GM12878 (cell line): ENCODE data around the gene MEGF6. TPM values are rescaled to one million over a fixed set of nuclear protein-coding genes. Genes with fewer than 3 reads are reported as not detected.

Source experiments
- ATAC-seq: fragments of 200-7000 bp; cut with Tn5 transposase; 3 replicates; pipeline ENCODE4 v1.9.1; 2020; ENCODE audit warnings: mild to moderate bottlenecking, moderate library complexity
- BruUV-seq: library from RNA; stranded (reverse); fragments of 400-500 nt; replicated peaks from 2 replicates; lab custom pipeline; 2021; lab: Mats Ljungman, UMichigan
- CTCF ChIA-PET: fragments of 300-600 bp; sonication (Branson Sonifier 250); formaldehyde crosslinking; extraction: SDS; loops from one replicate; lab custom pipeline; 2021; ENCODE audit warnings: inconsistent platforms; lab: Yijun Ruan, JAX
- POLR2A ChIA-PET: fragments of 350-600 bp; formaldehyde crosslinking; extraction: SDS; loops from one replicate; lab custom pipeline; 2021; ENCODE audit warnings: inconsistent platforms; lab: Charles Lee
- RAD21 ChIA-PET: fragments of 300-600 bp; sonication (Branson Sonifier 250); formaldehyde crosslinking; loops from one replicate; lab custom pipeline; 2023; ENCODE audit warnings: antibody characterized with exemption; ENCODE audit not compliant: unreplicated experiment; lab: Charles Lee
- SMC1A ChIA-PET: fragments of 300-600 bp; sonication (Branson Sonifier 250); formaldehyde crosslinking; loops from one replicate; lab custom pipeline; 2023; ENCODE audit not compliant: unreplicated experiment, uncharacterized antibody; lab: Charles Lee
- DNase-seq: peaks from one replicate; pipeline ENCODE4 v3.0.0-alpha.2; 2011; ENCODE audit warnings: low read depth, low spot score
- FAIRE-seq: peaks from 3 replicates; lab custom pipeline; 2011; peaks lifted over from hg19 to GRCh38; lab: Jason Lieb, UNC
- H2AFZ ChIP-seq: 2 replicates; pipeline ENCODE4 v1.6.0; 2011; ENCODE audit warnings: low read depth, low read length, control low read depth; ENCODE audit not compliant: control insufficient read depth
- H3K27ac ChIP-seq: 2 replicates; pipeline ENCODE4 v1.5.1; 2011; ENCODE audit warnings: control low read depth; ENCODE audit not compliant: control insufficient read depth, insufficient read depth
- H3K27me3 ChIP-seq, 2 experiments: replicated peaks in 1 of 2; 2 replicates each; pipeline versions ENCODE4 v1.6.0 to v1.6.1; 2011; ENCODE audit warnings: low read length in 1 of 2; ENCODE audit not compliant: control insufficient read depth in 2 of 2, insufficient read depth in 2 of 2
- H3K36me3 ChIP-seq, 2 experiments: 2 replicates each; pipeline ENCODE4 v1.5.1; 2011; ENCODE audit warnings: low read length in 1 of 2; ENCODE audit not compliant: control insufficient read depth in 2 of 2, insufficient read depth in 2 of 2
- H3K4me1 ChIP-seq: 2 replicates; pipeline ENCODE4 v1.6.1; 2011; ENCODE audit warnings: mild to moderate bottlenecking, low read length, moderate library complexity, mixed read lengths; ENCODE audit not compliant: control insufficient read depth, insufficient read depth
- H3K4me2 ChIP-seq: 2 replicates; pipeline ENCODE4 v1.6.0; 2011; ENCODE audit warnings: control low read depth; ENCODE audit not compliant: control insufficient read depth, insufficient read depth
- H3K4me3 ChIP-seq: fragments of 200-600 bp; sonication (generic); 2 replicates; pipeline ENCODE4 v1.5.1; 2016
- H3K79me2 ChIP-seq: 2 replicates; pipeline ENCODE4 v1.6.0; 2011; ENCODE audit warnings: low read length; ENCODE audit not compliant: control insufficient read depth, insufficient read depth
- H3K9ac ChIP-seq: 2 replicates; pipeline ENCODE4 v1.8.0; 2011; ENCODE audit warnings: low read length, control low read depth, mixed read lengths; ENCODE audit not compliant: control insufficient read depth, insufficient read depth
- H3K9me3 ChIP-seq: replicated peaks from 3 replicates; pipeline ENCODE4 v1.5.1; 2011; ENCODE audit warnings: mild to moderate bottlenecking, low read length; ENCODE audit not compliant: control insufficient read depth, insufficient read depth
- H4K20me1 ChIP-seq: 2 replicates; pipeline ENCODE4 v1.6.0; 2011; ENCODE audit not compliant: control insufficient read depth, insufficient read depth
- BCL3 ChIP-seq: IDR thresholded peaks from 2 replicates; pipeline ENCODE4 v1.6.1; 2011; ENCODE audit warnings: borderline replicate concordance, low read depth, mild to moderate bottlenecking, moderate library complexity, low read length; ENCODE audit not compliant: insufficient read depth, poor library complexity, severe bottlenecking
- BHLHE40 ChIP-seq, 2 experiments: fragments of 450-650 bp in 1 of 2; IDR thresholded peaks; 2 replicates each; pipeline ENCODE4 v1.6.1; 2011 to 2017; ENCODE audit warnings: low read depth in 2 of 2, borderline replicate concordance in 1 of 2, improper control_type of control experiment in 1 of 2, low read length in 1 of 2, mild to moderate bottlenecking in 1 of 2
- CEBPZ ChIP-seq: fragments of 150-350 bp; IDR thresholded peaks from 2 replicates; pipeline ENCODE4 v1.6.1; 2016; ENCODE audit warnings: low read depth, low read length
- KAT2A ChIP-seq: conservative IDR thresholded peaks from 2 replicates; pipeline ENCODE4 v1.6.1; 2011; ENCODE audit warnings: low read depth, low read length; ENCODE audit not compliant: control insufficient read depth
- MYB ChIP-seq: fragments of 150-350 bp; IDR thresholded peaks from 2 replicates; pipeline ENCODE4 v1.6.1; 2014; ENCODE audit warnings: mild to moderate bottlenecking, low read depth, low read length, borderline replicate concordance
- POLR2A ChIP-seq: IDR thresholded peaks from 2 replicates; pipeline ENCODE4 v1.6.1; 2011; ENCODE audit warnings: low read depth, mild to moderate bottlenecking, low read length
- SIX5 ChIP-seq: IDR thresholded peaks from 2 replicates; pipeline ENCODE4 v1.6.1; 2011; ENCODE audit warnings: mild to moderate bottlenecking, low read depth, low read length, moderate library complexity; ENCODE audit not compliant: severe bottlenecking
- ZNF217 ChIP-seq: fragments of 450-650 bp; IDR thresholded peaks from 2 replicates; pipeline ENCODE4 v1.6.1; 2017; ENCODE audit warnings: antibody characterized with exemption, mild to moderate bottlenecking
- WGBS: methylation state at CpG from one replicate; pipeline ENCODE4 v1.1.6; 2016; ENCODE audit warnings: low lambda C conversion rate; ENCODE audit not compliant: insufficient replicate concordance, insufficient coverage; ENCODE audit errors: missing lambda C conversion rate; 5-methylcytosine and 5-hydroxymethylcytosine counted together
- in situ Hi-C: fragments of 300-500 bp; cut with MboI; formaldehyde crosslinking; loops from 9 replicates; pipeline ENCODE4 v1.14.3; 2018; ENCODE audit warnings: mixed read lengths
- intact Hi-C: fragments of 100-400 bp; cut with micrococcal nuclease; formaldehyde crosslinking; loops from one replicate; pipeline ENCODE4 v1.14.2; 2022; ENCODE audit not compliant: unreplicated experiment
- polyA plus RNA-seq, 11 experiments: library from polyadenylated mRNA; depleted of rRNA in 4 of 11; unstranded in 6 of 11; stranded (reverse) in 5 of 11; fragments of >200 nt; fragmentation: Nextera tagmentation in 4 of 11; fragmentation: Illumina TruSeq in 1 of 11; extraction: Ambion mirVana in 4 of 11; extraction: Trizol in 1 of 11; gene quantifications; 1 replicate in 1 of 11; 2 replicates in 10 of 11; pipeline versions ENCODE4 v1.2.1 to v1.2.3, GENCODE V29; 2011 to 2016; ENCODE audit warnings: inconsistent platforms in 2 of 11, missing spikeins in 2 of 11, low read depth in 1 of 11
- total RNA-seq, 4 experiments: library from RNA; depleted of rRNA in 3 of 4; stranded (reverse); fragments of >200 nt in 3 of 4; fragmentation: Illumina TruSeq in 1 of 4; extraction: Trizol in 1 of 4; gene quantifications; 2 replicates each; pipeline versions ENCODE4 v1.2.1 to v1.2.3, GENCODE V29; 2013 to 2021

Gene MEGF6
- total and polyA plus RNA-seq, 10 of the 15 experiments (the other 5 are each of a cell fraction or from before 2014, with no cell fraction given), result 0.03 to 0.41 TPM; not detected in 8

- RAD21 ChIA-PET, result no interaction called here
Measured at GRCh38 chr1:3577711-3578432, 33.4 kb downstream of the MEGF6 start.

GRCh38 chr1:3577300-3577699, 34.0 kb downstream of the MEGF6 start:
- H4K20me1 ChIP-seq, result no peaks in the 10 kb centered on the region
- H3K4me2 ChIP-seq, result no peak overlapping the region
- in situ Hi-C loops, result no loop called here
- no peak for DNase-seq
- SMC1A ChIA-PET, result no interaction called here
- RAD21 ChIA-PET, result no interaction called here
- H3K79me2 ChIP-seq, result no peaks in the 10 kb centered on the region
- ATAC-seq, result no peak
- no TSS peak for BruUV-seq
- POLR2A ChIA-PET, result no interaction called here
- no peaks in the 10 kb centered on the region for H3K4me1 ChIP-seq
- no peak overlapping the region for H3K27ac ChIP-seq
- H3K4me3 ChIP-seq, result no peak overlapping the region
- CTCF ChIA-PET, result no interaction called here
- H3K27me3 ChIP-seq, result no peaks in the 10 kb centered on the region
- no peak overlapping the region for H2AFZ ChIP-seq
- no peak overlapping the region for H3K9ac ChIP-seq
- no peaks in the 10 kb centered on the region for H3K36me3 ChIP-seq
- WGBS, result 4% methylated on average over 7 of the region's 7 CpGs
- FAIRE-seq, result no peak
- H3K9me3 ChIP-seq, result no peaks in the 10 kb centered on the region; the same call in 2 of the 3 replicates
- intact Hi-C loops, result no loop called here
- TF ChIP-seq MYB, result no peak
- TF ChIP-seq CEBPZ, result no peak
- TF ChIP-seq SIX5, result no peak
- TF ChIP-seq ZNF217, result no peak
- no peak for TF ChIP-seq KAT2A
- TF ChIP-seq BCL3, result no peak

More at GRCh38 chr1:3577711-3578432, 33.4 kb downstream of the MEGF6 start:
- H2AFZ ChIP-seq, result no peak overlapping the region
- no peaks in the 10 kb centered on the region; the same call in 2 of the 3 replicates for H3K9me3 ChIP-seq
- BruUV-seq, result no TSS peak
- no peak overlapping the region for H3K4me2 ChIP-seq
- H3K36me3 ChIP-seq, result no peaks in the 10 kb centered on the region
- no peak overlapping the region for H3K9ac ChIP-seq
- CTCF ChIA-PET, result no interaction called here
- TF ChIP-seq BHLHE40 (IDR thresholded peaks at IDR 0.05; ENCODE audit: borderline replicate concordance in 1 of 2, low read depth in 2 of 2, low read length in 1 of 2) (0 out of 4 replicates have a peak, but pooled peaks of 1 of the 2 experiments have one; percentile 5), POLR2A (no peak)
- TF ChIP-seq, all 136 proteins: peak for 1
- no peaks in the 10 kb centered on the region for H3K4me1 ChIP-seq
- no peak overlapping the region for H3K27ac ChIP-seq
- H3K4me3 ChIP-seq, result no peak overlapping the region
- no peaks in the 10 kb centered on the region for H3K27me3 ChIP-seq
- H4K20me1 ChIP-seq, result no peaks in the 10 kb centered on the region
- in situ Hi-C loops (no loop called here), intact Hi-C loops (no loop called here)
- H3K79me2 ChIP-seq, result no peaks in the 10 kb centered on the region
- SMC1A ChIA-PET, result no interaction called here
- no peak for FAIRE-seq
- 14% methylated on average over 27 of the region's 27 CpGs for WGBS
- no peak for DNase-seq
- POLR2A ChIA-PET, result no interaction called here
- ATAC-seq, result peak; percentile 32; the same call in 1 of the 3 replicates
